ENCODE results near the gene NEIL3. TPM values are rescaled to one million over a fixed set of nuclear protein-coding genes. Genes with fewer than 3 reads are reported as not detected.

Gene NEIL3
- total and polyA plus RNA-seq, 10 of the 15 experiments (the other 5 are each of a cell fraction or from before 2014, with no cell fraction given): 3.0 to 13.8 (median 8.9) TPM

GRCh38 chr4:177332119-177332518, 22.4 kb downstream of the NEIL3 start:
- H3K79me2 ChIP-seq (ENCODE audit: control insufficient read depth, insufficient read depth, low read length): no peaks in the 10 kb centered on the region

More at GRCh38 chr4:177332119-177332518, 22.4 kb downstream of the NEIL3 start:
- FAIRE-seq (no peak), ATAC-seq (no peak), DNase-seq (ENCODE audit: low read depth, low spot score) (no peak)
- Histone ChIP-seq H3K4me1 (ENCODE audit: control insufficient read depth, insufficient read depth, low read length) (no peaks in the 10 kb centered on the region), H3K4me2 (ENCODE audit: control insufficient read depth, insufficient read depth) (no peak overlapping the region), H3K4me3 (no peak overlapping the region), H3K36me3 (ENCODE audit: control insufficient read depth in 2 of 2, insufficient read depth in 2 of 2, low read length in 1 of 2) (no peaks in the 10 kb centered on the region; a peak in 1 of 4 replicates), H3K27me3 (replicated peaks in 1 of 2; ENCODE audit: control insufficient read depth in 2 of 2, insufficient read depth in 2 of 2, low read length in 1 of 2) (no peaks in the 10 kb centered on the region), H3K9ac (ENCODE audit: control insufficient read depth, insufficient read depth, low read length) (no peak overlapping the region), H2AFZ (ENCODE audit: control insufficient read depth, low read depth, low read length) (no peak overlapping the region; the same call in 1 of the 2 replicates), H3K27ac (ENCODE audit: control insufficient read depth, insufficient read depth) (no peak overlapping the region), H4K20me1 (ENCODE audit: control insufficient read depth, insufficient read depth) (no peaks in the 10 kb centered on the region), H3K9me3 (replicated peaks; ENCODE audit: control insufficient read depth, insufficient read depth, low read length) (no peaks in the 10 kb centered on the region; the same call in 2 of the 3 replicates)
- POLR2A ChIA-PET: no interaction called here
- CTCF ChIA-PET: interaction anchor here (0.7 kb wide), 1 partner anchor 82 kb away, joined by 3 read pairs; no protein-coding TSS in a partner anchor
- RAD21 ChIA-PET (ENCODE audit: unreplicated experiment): interaction anchor here (0.6 kb wide), 1 partner anchor 102 kb away, joined by 3 read pairs; no protein-coding TSS in a partner anchor
- SMC1A ChIA-PET (ENCODE audit: uncharacterized antibody, unreplicated experiment): interaction anchor here (0.9 to 2.2 kb wide), 2 partner anchors 10 to 23 kb away, joined by 5 to 6 read pairs; partner anchors contain the start of gene NEIL3
- intact Hi-C loops (cut with micrococcal nuclease; ENCODE audit: unreplicated experiment) (loop anchor here (10.0 kb wide), 1 partner anchor 537 kb away; the partner anchor contains the start of gene VEGFC), in situ Hi-C loops (cut with MboI) (loop anchor here (5.0 to 25.0 kb wide), 2 partner anchors 280 to 970 kb away; no protein-coding TSS in a partner anchor)
- WGBS (ENCODE audit: insufficient coverage, insufficient replicate concordance, low lambda C conversion rate, missing lambda C conversion rate): 100% methylated on average over 4 of the region's 4 CpGs
- TF ChIP-seq, protein P1, sequence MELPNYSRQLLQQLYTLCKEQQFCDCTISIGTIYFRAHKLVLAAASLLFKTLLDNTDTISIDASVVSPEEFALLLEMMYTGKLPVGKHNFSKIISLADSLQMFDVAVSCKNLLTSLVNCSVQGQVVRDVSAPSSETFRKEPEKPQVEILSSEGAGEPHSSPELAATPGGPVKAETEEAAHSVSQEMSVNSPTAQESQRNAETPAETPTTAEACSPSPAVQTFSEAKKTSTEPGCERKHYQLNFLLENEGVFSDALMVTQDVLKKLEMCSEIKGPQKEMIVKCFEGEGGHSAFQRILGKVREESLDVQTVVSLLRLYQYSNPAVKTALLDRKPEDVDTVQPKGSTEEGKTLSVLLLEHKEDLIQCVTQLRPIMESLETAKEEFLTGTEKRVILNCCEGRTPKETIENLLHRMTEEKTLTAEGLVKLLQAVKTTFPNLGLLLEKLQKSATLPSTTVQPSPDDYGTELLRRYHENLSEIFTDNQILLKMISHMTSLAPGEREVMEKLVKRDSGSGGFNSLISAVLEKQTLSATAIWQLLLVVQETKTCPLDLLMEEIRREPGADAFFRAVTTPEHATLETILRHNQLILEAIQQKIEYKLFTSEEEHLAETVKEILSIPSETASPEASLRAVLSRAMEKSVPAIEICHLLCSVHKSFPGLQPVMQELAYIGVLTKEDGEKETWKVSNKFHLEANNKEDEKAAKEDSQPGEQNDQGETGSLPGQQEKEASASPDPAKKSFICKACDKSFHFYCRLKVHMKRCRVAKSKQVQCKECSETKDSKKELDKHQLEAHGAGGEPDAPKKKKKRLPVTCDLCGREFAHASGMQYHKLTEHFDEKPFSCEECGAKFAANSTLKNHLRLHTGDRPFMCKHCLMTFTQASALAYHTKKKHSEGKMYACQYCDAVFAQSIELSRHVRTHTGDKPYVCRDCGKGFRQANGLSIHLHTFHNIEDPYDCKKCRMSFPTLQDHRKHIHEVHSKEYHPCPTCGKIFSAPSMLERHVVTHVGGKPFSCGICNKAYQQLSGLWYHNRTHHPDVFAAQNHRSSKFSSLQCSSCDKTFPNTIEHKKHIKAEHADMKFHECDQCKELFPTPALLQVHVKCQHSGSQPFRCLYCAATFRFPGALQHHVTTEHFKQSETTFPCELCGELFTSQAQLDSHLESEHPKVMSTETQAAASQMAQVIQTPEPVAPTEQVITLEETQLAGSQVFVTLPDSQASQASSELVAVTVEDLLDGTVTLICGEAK (IDR thresholded peaks at IDR 0.05; ENCODE audit: borderline replicate concordance): no peak
- TF ChIP-seq MLLT1 (IDR thresholded peaks at IDR 0.05) (no peak), ZBED1 (IDR thresholded peaks at IDR 0.05; ENCODE audit: borderline replicate concordance) (no peak), EGR1 (IDR thresholded peaks at IDR 0.05; ENCODE audit: borderline replicate concordance in 1 of 2, low read depth in 2 of 2, low read length in 2 of 2) (no peak), YY1 (IDR thresholded peaks at IDR 0.05; ENCODE audit: low read depth, low read length) (no peak), PML (IDR thresholded peaks at IDR 0.05; ENCODE audit: low read length) (no peak), FOS (IDR thresholded peaks at IDR 0.05; ENCODE audit: borderline replicate concordance, extremely low read depth, insufficient read length) (no peak), BCLAF1 (IDR thresholded peaks at IDR 0.05) (no peak), MYC (IDR thresholded peaks at IDR 0.05; ENCODE audit: insufficient read depth, insufficient read length, insufficient replicate concordance, low read length, severe bottlenecking) (no peak), GATAD2B (conservative IDR thresholded peaks at IDR 0.05; ENCODE audit: low read depth) (no peak), SMARCA5 (IDR thresholded peaks at IDR 0.05) (no peak), MEF2B (IDR thresholded peaks at IDR 0.05; ENCODE audit: partially characterized antibody, poor library complexity, severe bottlenecking) (no peak), HCFC1 (IDR thresholded peaks at IDR 0.05; ENCODE audit: low read length) (no peak)
- no TSS peak for BruUV-seq (replicated peaks)
